Epithelial cell of proximal tubule (primary cell): ENCODE measurements around the gene SEC22C. TPM values are rescaled to one million over a fixed set of nuclear protein-coding genes. Genes with fewer than 3 reads are reported as not detected.

Source experiments
- DNase-seq: peaks from one replicate; pipeline ENCODE4 v3.0.0-alpha.2; 2011; ENCODE audit warnings: low read depth
- H3K4me3 ChIP-seq: 2 replicates; pipeline ENCODE4 v1.5.1; 2011; ENCODE audit warnings: low read depth, mild to moderate bottlenecking, low read length
- total RNA-seq: library from RNA; depleted of rRNA; stranded (reverse); fragments of >200 nt; gene quantifications from 2 replicates; pipeline ENCODE4 v1.2.3, GENCODE V29; 2015
- TF ChIP-seq, protein P1 (sequence below): conservative IDR thresholded peaks from 2 replicates; pipeline ENCODE4 v1.5.1; 2012; ENCODE audit warnings: low read depth, mild to moderate bottlenecking, low read length

SEC22C gene
- total RNA-seq, 1 donor from 2014 or later, result 40.8 TPM

DNA sequence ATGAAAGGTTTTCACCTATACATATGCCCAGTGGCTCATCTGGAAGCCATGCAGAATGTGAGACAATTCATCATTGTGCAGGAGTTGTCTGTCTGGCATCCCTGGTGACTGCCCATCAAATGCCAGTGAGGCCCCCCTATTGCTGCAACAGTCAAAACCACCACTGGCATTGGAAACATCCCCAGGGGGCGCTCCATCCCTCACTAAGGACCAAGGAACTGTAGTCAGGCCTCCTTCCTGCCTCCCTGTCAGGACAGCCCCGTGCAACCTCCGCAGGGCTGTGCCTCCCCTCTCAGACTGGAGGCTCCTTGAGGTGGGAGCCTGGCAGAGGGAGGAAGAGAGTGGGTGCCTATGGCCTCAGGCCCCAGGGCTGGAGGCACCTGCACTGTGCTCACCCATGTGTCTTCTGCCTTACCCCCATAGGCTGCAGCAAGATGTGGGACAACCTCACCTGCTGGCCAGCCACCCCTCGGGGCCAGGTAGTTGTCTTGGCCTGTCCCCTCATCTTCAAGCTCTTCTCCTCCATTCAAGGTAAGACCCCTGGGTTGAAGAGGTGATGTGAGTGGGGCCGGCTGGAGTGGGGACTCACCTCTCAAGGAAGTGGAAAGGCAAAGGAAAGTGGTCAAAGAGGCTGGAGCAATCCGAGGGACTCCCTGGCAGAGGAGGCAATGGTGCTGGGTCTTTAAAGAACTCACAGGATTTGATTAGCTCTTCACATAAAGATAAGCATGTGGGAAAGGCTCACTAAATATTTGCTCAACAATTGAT, 62.8 kb downstream of the SEC22C start:
- TF ChIP-seq, protein P1, sequence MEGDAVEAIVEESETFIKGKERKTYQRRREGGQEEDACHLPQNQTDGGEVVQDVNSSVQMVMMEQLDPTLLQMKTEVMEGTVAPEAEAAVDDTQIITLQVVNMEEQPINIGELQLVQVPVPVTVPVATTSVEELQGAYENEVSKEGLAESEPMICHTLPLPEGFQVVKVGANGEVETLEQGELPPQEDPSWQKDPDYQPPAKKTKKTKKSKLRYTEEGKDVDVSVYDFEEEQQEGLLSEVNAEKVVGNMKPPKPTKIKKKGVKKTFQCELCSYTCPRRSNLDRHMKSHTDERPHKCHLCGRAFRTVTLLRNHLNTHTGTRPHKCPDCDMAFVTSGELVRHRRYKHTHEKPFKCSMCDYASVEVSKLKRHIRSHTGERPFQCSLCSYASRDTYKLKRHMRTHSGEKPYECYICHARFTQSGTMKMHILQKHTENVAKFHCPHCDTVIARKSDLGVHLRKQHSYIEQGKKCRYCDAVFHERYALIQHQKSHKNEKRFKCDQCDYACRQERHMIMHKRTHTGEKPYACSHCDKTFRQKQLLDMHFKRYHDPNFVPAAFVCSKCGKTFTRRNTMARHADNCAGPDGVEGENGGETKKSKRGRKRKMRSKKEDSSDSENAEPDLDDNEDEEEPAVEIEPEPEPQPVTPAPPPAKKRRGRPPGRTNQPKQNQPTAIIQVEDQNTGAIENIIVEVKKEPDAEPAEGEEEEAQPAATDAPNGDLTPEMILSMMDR, result peak; percentile 19
- H3K4me3 ChIP-seq, result no peak overlapping the region
- DNase-seq, result no peak

DNA sequence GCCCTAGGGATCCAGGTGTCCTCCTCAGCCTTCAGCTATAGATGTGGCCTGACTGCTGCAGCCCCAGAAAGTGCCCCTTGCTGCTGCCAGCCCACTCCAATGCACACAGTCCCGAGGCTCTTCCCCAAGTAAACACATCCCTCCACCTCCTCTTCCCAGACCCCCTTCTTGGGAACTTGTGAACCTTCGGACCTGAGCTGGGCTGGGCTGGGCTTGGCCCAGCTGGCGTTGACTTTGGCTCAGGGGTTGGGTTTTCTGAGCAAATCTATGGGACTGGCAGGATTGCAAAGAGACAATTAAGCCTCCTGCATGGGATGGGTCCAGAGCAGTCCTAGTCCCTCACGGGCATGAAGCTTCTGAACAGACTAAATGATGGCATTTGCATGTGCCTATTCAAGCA, 64.7 kb downstream of the SEC22C start:
- TF ChIP-seq, protein P1, result no peak

DNA sequence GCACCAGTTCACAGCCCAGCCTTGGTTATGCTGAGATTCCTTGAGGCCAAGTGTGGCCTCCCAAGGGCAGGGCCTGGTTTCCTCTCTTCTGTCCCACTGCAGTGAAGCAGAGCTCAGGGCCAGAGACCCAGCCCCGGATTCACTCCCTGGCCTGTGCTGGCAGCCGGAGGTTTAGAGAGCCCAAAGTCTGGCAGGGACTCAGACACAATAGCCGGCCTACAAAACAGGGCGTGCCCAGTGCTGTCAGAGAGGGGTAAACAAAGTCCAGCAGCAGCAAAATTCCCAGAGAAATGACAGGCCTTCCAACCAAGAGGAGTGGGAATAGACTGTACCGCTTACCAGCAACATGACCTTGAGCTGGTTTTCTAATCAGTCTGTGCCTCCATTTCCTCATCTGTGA, 65.3 kb downstream of the SEC22C start:
- TF ChIP-seq, protein P1, result no peak
- DNase-seq, result no peak
- H3K4me3 ChIP-seq, result no peak overlapping the region

More for the DNA sequence above, 64.7 kb downstream of the SEC22C start:
- H3K4me3 ChIP-seq, result no peak overlapping the region
- no peak for DNase-seq

DNA sequence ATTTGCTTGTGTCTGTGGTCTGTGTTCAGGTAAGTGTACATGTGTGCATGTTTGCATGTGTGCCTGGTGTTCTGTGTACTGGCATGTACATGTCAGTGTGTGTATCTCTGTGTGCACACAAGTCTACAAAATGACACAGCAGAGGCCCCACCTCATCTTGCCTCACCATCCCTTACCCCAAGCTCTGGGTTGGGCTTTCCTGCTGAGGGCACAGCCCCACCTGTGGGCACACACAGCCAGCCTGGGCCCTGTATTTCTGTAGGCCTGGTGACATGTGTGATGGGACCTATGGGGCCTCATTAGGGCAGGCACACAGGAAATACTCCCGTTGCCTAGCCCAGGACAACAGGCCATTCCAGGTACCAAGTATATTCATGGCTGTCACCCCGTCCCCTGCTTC, 65.8 kb downstream of the SEC22C start:
- DNase-seq, result no peak
- TF ChIP-seq, protein P1, result no peak

DNA sequence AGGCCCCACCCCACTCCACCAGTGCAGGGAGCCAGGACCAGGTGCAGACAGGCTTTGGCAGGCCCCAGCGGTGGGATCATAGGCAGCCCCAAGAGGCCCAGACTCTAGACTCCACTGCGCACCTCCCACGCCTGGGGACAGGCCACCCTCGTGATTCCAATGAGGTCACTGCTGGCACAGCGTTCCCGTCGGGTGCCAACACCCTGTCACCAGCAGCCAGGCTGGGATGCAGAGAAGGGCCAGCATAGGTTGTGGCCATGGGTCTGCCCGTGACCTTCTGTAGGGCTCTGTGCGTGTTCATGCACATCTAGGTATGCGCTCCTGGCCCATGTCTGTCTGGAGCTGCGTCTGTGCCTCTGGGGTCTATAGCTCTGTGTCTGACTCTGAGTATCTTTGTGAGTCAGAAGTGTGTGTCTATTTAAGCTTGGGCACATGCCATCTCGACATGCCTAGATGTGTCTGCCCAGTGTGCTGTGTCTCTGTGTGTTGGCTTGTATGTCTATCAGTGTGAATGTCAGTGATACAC, 66.3 kb downstream of the SEC22C start:
- no peak for DNase-seq
- TF ChIP-seq, protein P1, result no peak
- H3K4me3 ChIP-seq, result no peak overlapping the region

More for the DNA sequence above, 65.8 kb downstream of the SEC22C start:
- no peak overlapping the region for H3K4me3 ChIP-seq

DNA sequence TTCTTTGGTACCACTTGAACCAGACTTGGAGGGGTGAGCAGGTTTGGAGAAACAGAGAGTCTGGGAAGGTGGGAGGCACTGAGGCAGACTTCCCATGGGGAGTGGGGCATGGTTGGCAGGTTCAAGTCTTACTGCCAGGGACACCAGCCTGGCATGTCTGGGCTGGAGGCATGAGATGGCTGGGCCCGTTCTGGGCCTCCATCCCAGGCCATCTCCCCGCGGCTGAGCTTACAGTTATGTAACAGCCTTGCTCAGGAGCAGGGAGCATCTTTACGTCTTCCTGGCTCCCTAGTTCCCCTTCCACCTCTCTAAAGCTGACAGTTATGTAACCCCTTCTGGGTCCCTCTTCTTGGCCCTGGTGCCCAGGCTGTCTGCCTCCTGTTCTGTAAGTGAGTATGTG, 66.9 kb downstream of the SEC22C start:
- TF ChIP-seq, protein P1, result no peak
- no peak overlapping the region for H3K4me3 ChIP-seq
- DNase-seq, result no peak

DNA sequence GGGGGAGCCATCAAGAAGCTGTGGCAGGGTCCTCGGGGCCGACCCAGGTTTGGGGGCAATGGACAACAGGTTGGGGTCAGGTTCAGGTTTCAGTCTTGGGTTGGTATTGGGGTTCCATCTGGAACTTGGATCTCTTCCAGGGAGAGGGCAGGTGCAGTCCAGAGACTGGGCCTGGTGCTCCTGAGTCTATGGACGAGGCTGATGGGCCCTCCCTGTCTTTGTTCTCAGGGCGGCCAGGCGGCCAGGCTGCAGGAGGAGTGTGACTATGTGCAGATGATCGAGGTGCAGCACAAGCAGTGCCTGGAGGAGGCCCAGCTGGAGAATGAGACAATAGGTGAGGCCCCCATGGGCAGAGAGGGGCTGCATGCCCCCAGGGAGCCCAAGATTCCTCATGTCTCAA, 68.2 kb downstream of the SEC22C start:
- no peak overlapping the region for H3K4me3 ChIP-seq
- no peak for DNase-seq
- TF ChIP-seq, protein P1, result no peak
